Left renal pelvis (tissue), 4 donors: ENCODE results near the gene IL1F10. TPM values are rescaled to one million over a fixed set of nuclear protein-coding genes. Genes with fewer than 3 reads are reported as not detected.

Experiments
- polyA plus RNA-seq, 4 donors: library from polyadenylated mRNA; unstranded; fragments of 120-200 nt; gene quantifications; one replicate each; pipeline ENCODE4 v1.2.1, GENCODE V29; 2013; ENCODE audit not compliant: insufficient read length in 4 of 4

Gene IL1F10
- polyA plus RNA-seq, 4 donors: not detected

Other genes with a start within 250 kb of the IL1F10 start
- gene IL1B, start 231.2 kb upstream of the IL1F10 start, polyA plus RNA-seq: 10 to 100 TPM in 1 of 4 donors, under 1 TPM in 3; 0.56 to 19.0 (median 0.83) TPM
- gene IL37, start 156.8 kb upstream of the IL1F10 start, polyA plus RNA-seq: not detected
- under 1 TPM in 2 of 4 donors, not detected in 2; 0.35 to 0.39 TPM for gene IL36G, start 90.0 kb upstream of the IL1F10 start, polyA plus RNA-seq
- gene IL36A, start 62.5 kb upstream of the IL1F10 start, polyA plus RNA-seq: not detected
- not detected for gene IL36B, start 15.1 kb upstream of the IL1F10 start, polyA plus RNA-seq
- gene IL36RN, start 8.8 kb upstream of the IL1F10 start, polyA plus RNA-seq: not detected
- gene IL1RN, start 59.6 kb downstream of the IL1F10 start, polyA plus RNA-seq: 1 to 10 TPM; 1.4 to 8.7 (median 5.1) TPM
- 10 to 100 TPM in 2 of 4 donors, 1 to 10 TPM in 2; 1.9 to 15.9 (median 9.3) TPM for gene PSD4, start 106.0 kb downstream of the IL1F10 start, polyA plus RNA-seq
- 100 to 1,000 TPM in 3 of 4 donors, 1 to 10 TPM in 1; 4.3 to 528 (median 285) TPM for gene PAX8, start 211.0 kb downstream of the IL1F10 start, polyA plus RNA-seq